Measurements from ENCODE around the gene EVL.

DNA sequence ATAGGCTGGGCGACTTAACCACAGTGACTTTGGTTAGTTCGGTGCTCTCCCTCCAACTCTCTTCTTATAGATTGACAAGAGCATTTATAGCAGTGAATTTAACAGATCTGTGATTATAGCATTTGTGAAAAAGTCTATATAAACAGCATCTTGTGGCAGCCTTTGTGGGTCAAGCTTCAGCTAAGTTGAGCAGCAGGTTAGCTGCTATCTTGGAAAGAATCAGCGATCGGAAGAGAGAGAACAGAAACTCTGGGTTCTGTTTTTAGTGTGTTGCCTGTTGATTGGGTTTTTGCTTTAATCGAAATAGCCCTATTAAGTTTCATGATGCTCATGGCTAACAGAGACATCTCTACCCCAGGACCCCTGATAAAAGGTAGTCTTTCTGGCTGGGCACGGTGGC lies 20.2 kb downstream of the EVL start:
- no peak for TF ChIP-seq YY1 (IDR thresholded peaks at IDR 0.05; ENCODE audit: low read depth, low read length)
- no peak for TF ChIP-seq CBX8 (IDR thresholded peaks at IDR 0.05; ENCODE audit: borderline replicate concordance, low read depth, low read length)
- TF ChIP-seq POLR2A (IDR thresholded peaks at IDR 0.05; ENCODE audit: control extremely low read depth in 1 of 2, low read depth in 2 of 2, low read length in 2 of 2), result no peak
- no peak for TF ChIP-seq EP300 (IDR thresholded peaks at IDR 0.05; ENCODE audit: borderline replicate concordance in 1 of 2, low read depth in 2 of 2, low read length in 2 of 2)
- TF ChIP-seq, protein P1, sequence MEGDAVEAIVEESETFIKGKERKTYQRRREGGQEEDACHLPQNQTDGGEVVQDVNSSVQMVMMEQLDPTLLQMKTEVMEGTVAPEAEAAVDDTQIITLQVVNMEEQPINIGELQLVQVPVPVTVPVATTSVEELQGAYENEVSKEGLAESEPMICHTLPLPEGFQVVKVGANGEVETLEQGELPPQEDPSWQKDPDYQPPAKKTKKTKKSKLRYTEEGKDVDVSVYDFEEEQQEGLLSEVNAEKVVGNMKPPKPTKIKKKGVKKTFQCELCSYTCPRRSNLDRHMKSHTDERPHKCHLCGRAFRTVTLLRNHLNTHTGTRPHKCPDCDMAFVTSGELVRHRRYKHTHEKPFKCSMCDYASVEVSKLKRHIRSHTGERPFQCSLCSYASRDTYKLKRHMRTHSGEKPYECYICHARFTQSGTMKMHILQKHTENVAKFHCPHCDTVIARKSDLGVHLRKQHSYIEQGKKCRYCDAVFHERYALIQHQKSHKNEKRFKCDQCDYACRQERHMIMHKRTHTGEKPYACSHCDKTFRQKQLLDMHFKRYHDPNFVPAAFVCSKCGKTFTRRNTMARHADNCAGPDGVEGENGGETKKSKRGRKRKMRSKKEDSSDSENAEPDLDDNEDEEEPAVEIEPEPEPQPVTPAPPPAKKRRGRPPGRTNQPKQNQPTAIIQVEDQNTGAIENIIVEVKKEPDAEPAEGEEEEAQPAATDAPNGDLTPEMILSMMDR (IDR thresholded peaks at IDR 0.05; ENCODE audit: control extremely low read depth in 1 of 3, insufficient read depth in 1 of 3, low read depth in 1 of 3, low read length in 3 of 3), result no peak
- no peak for TF ChIP-seq EZH2 (IDR thresholded peaks at IDR 0.05; ENCODE audit: low read depth, low read length, severe bottlenecking)
- TF ChIP-seq, protein P2, sequence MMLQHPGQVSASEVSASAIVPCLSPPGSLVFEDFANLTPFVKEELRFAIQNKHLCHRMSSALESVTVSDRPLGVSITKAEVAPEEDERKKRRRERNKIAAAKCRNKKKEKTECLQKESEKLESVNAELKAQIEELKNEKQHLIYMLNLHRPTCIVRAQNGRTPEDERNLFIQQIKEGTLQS (IDR thresholded peaks at IDR 0.05; ENCODE audit: insufficient read depth, low read depth, low read length), result no peak
- no peak for TF ChIP-seq KDM1A (IDR thresholded peaks at IDR 0.05; ENCODE audit: borderline replicate concordance, low read length)
- TF ChIP-seq NRF1 (IDR thresholded peaks at IDR 0.05; ENCODE audit: low read depth, low read length), result no peak
- TF ChIP-seq SIX5 (IDR thresholded peaks at IDR 0.05; ENCODE audit: low read depth, low read length), result no peak
- TF ChIP-seq, protein P3, sequence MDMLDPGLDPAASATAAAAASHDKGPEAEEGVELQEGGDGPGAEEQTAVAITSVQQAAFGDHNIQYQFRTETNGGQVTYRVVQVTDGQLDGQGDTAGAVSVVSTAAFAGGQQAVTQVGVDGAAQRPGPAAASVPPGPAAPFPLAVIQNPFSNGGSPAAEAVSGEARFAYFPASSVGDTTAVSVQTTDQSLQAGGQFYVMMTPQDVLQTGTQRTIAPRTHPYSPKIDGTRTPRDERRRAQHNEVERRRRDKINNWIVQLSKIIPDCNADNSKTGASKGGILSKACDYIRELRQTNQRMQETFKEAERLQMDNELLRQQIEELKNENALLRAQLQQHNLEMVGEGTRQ (IDR thresholded peaks at IDR 0.05; ENCODE audit: low read length), result no peak
- TF ChIP-seq TCF12 (IDR thresholded peaks at IDR 0.05; ENCODE audit: low read depth, low read length), result no peak
- TF ChIP-seq ZNF274 (IDR thresholded peaks at IDR 0.05; ENCODE audit: borderline replicate concordance, extremely low read depth, low read length), result no peak
- no peak for TF ChIP-seq GTF2F1 (IDR thresholded peaks at IDR 0.05; ENCODE audit: borderline replicate concordance, low read depth, low read length)

Measured in H1 (cell line).